Measurements from ENCODE around the gene CBFA2T3. TPM values are rescaled to one million over a fixed set of nuclear protein-coding genes. Genes with fewer than 3 reads are reported as not detected.

CBFA2T3 gene
- total RNA-seq, 1 experiment from 2014 or later, result 13.7 TPM

DNA sequence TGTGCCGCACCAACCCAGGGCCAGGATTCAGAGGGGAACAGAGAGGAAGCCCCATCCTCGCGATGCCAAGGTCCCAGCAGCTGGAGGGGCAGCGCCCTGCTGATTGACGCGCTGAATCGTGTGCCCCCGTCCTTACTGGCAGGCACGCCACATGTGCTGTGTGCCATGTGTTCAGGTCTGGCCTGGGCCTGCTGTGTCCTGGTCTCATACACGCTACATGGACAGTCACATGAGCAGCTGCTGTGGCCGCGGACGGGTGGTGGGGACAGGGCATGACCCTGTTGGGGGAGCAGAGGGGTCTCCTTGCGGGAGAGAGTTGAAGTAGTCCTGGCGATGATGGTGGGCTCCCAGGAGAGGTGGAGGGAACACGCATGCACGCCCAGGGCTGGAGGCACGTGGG lies 18.0 kb downstream of the CBFA2T3 start:
- CTCF ChIA-PET, result no interaction called here
- no peak for DNase-seq (ENCODE audit: low read depth, low spot score)
- TF ChIP-seq SIN3A (IDR thresholded peaks at IDR 0.05; ENCODE audit: borderline replicate concordance, insufficient read depth, low read depth, low read length), result no peak
- TF ChIP-seq, protein P1, sequence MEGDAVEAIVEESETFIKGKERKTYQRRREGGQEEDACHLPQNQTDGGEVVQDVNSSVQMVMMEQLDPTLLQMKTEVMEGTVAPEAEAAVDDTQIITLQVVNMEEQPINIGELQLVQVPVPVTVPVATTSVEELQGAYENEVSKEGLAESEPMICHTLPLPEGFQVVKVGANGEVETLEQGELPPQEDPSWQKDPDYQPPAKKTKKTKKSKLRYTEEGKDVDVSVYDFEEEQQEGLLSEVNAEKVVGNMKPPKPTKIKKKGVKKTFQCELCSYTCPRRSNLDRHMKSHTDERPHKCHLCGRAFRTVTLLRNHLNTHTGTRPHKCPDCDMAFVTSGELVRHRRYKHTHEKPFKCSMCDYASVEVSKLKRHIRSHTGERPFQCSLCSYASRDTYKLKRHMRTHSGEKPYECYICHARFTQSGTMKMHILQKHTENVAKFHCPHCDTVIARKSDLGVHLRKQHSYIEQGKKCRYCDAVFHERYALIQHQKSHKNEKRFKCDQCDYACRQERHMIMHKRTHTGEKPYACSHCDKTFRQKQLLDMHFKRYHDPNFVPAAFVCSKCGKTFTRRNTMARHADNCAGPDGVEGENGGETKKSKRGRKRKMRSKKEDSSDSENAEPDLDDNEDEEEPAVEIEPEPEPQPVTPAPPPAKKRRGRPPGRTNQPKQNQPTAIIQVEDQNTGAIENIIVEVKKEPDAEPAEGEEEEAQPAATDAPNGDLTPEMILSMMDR (IDR thresholded peaks at IDR 0.05), result no peak
- TF ChIP-seq, protein P2, sequence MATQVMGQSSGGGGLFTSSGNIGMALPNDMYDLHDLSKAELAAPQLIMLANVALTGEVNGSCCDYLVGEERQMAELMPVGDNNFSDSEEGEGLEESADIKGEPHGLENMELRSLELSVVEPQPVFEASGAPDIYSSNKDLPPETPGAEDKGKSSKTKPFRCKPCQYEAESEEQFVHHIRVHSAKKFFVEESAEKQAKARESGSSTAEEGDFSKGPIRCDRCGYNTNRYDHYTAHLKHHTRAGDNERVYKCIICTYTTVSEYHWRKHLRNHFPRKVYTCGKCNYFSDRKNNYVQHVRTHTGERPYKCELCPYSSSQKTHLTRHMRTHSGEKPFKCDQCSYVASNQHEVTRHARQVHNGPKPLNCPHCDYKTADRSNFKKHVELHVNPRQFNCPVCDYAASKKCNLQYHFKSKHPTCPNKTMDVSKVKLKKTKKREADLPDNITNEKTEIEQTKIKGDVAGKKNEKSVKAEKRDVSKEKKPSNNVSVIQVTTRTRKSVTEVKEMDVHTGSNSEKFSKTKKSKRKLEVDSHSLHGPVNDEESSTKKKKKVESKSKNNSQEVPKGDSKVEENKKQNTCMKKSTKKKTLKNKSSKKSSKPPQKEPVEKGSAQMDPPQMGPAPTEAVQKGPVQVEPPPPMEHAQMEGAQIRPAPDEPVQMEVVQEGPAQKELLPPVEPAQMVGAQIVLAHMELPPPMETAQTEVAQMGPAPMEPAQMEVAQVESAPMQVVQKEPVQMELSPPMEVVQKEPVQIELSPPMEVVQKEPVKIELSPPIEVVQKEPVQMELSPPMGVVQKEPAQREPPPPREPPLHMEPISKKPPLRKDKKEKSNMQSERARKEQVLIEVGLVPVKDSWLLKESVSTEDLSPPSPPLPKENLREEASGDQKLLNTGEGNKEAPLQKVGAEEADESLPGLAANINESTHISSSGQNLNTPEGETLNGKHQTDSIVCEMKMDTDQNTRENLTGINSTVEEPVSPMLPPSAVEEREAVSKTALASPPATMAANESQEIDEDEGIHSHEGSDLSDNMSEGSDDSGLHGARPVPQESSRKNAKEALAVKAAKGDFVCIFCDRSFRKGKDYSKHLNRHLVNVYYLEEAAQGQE (IDR thresholded peaks at IDR 0.05; ENCODE audit: insufficient read depth in 1 of 2, low read depth in 2 of 2, low read length in 1 of 2), result no peak
- no peak for TF ChIP-seq POLR2AphosphoS5 (IDR thresholded peaks at IDR 0.05; ENCODE audit: low read depth, low read length)
- TF ChIP-seq TCF7L2 (IDR thresholded peaks at IDR 0.05; ENCODE audit: low read depth, low read length), result no peak
- BruUV-seq (replicated peaks), result no TSS peak
- Histone ChIP-seq H3K4me1 (ENCODE audit: control insufficient read depth, insufficient read depth, low read length) (no peaks in the 10 kb centered on the region), H3K9me3 (ENCODE audit: control insufficient read depth, insufficient read depth, low read depth, low read length) (no peaks in the 10 kb centered on the region), H3K27me3 (ENCODE audit: control insufficient read depth, insufficient read depth, low read length) (no peaks in the 10 kb centered on the region), H3K4me3 (ENCODE audit: low read depth in 2 of 2, low read length in 2 of 2) (no peak overlapping the region), H3K27ac (ENCODE audit: low read length) (no peak overlapping the region), H3K36me3 (ENCODE audit: control insufficient read depth, insufficient read depth, low read length) (no peaks in the 10 kb centered on the region)
- no peak for ATAC-seq
- POLR2A ChIA-PET, result no interaction called here
- intact Hi-C loops (cut with micrococcal nuclease; ENCODE audit: unreplicated experiment), result no loop called here
- in situ Hi-C loops (cut with HindIII; ENCODE audit: low pct_unique_long_range_greater_than_20kb, low sequenced_read_pairs), result no loop called here

DNA sequence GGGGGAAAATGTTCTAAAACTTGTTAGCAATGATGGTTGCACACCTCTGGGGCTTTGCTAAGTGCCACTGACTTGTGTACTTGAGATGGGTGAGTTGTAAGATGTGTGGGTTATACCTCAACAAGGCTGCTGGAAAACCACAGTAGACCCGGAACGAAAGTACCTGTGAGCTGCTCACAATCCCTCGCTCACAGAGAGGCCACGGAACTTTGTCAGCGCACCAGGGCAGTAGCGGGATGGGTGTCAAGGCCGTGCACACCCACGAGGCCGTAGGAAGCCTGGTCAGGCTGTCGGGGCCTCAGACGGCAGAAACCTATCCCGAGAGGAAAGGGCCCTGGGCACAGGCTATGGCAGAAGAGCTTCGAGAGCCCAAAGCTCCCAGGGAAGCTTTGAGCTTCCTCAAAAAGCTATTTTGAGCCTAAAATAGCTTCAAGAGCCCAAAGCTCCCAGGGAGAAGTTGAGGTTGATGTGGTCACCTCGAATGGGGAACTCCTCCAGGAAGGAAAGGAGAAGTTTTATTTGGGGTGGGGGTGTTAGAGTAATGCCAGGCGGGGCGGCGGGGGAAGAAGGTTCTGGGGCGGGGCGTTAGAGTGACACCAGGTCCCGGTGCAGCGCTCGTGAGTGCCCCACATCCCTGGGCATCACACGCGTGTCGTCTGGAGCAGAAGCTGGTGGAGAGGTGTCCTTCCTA lies 19.0 kb downstream of the CBFA2T3 start:
- POLR2A ChIA-PET, result no interaction called here
- intact Hi-C loops (cut with micrococcal nuclease; ENCODE audit: unreplicated experiment), result no loop called here
- DNase-seq (ENCODE audit: low read depth, low spot score), result no peak

More for the DNA sequence above, 19.0 kb downstream of the CBFA2T3 start:
- CTCF ChIA-PET, result no interaction called here
- no peaks in the 10 kb centered on the region for H3K36me3 ChIP-seq (ENCODE audit: control insufficient read depth, insufficient read depth, low read length)
- H3K27ac ChIP-seq (ENCODE audit: low read length), result no peak overlapping the region
- in situ Hi-C loops (cut with HindIII; ENCODE audit: low pct_unique_long_range_greater_than_20kb, low sequenced_read_pairs), result no loop called here
- no peak overlapping the region for H3K4me3 ChIP-seq (ENCODE audit: low read depth in 2 of 2, low read length in 2 of 2)
- no TSS peak for BruUV-seq (replicated peaks)
- H3K9me3 ChIP-seq (ENCODE audit: control insufficient read depth, insufficient read depth, low read depth, low read length), result no peaks in the 10 kb centered on the region
- no peak for ATAC-seq
- no peaks in the 10 kb centered on the region for H3K4me1 ChIP-seq (ENCODE audit: control insufficient read depth, insufficient read depth, low read length)
- H3K27me3 ChIP-seq (ENCODE audit: control insufficient read depth, insufficient read depth, low read length), result no peaks in the 10 kb centered on the region
- no peak for TF ChIP-seq POLR2AphosphoS5 (IDR thresholded peaks at IDR 0.05; ENCODE audit: low read depth, low read length)
- TF ChIP-seq, protein P2 (IDR thresholded peaks at IDR 0.05; ENCODE audit: insufficient read depth in 1 of 2, low read depth in 2 of 2, low read length in 1 of 2), result no peak
- TF ChIP-seq TCF7L2 (IDR thresholded peaks at IDR 0.05; ENCODE audit: low read depth, low read length), result no peak
- TF ChIP-seq SIN3A (IDR thresholded peaks at IDR 0.05; ENCODE audit: borderline replicate concordance, insufficient read depth, low read depth, low read length), result no peak
- TF ChIP-seq, protein P1 (IDR thresholded peaks at IDR 0.05), result no peak
